Brain microvascular endothelial cell (primary cell): ENCODE data around the gene ADRA1B.
A peak's percentile ranks its signal among the peaks of the same experiment; 100 is the strongest.

Experiments
- DNase-seq: peaks from one replicate; pipeline ENCODE4 v3.0.0-alpha.2; 2020
- H3K27ac ChIP-seq: fragments of 250-450 bp; sonication (Bioruptor Pico); 2 replicates; pipeline ENCODE4 v1.5.1; 2020; ENCODE audit warnings: mild to moderate bottlenecking, moderate library complexity
- H3K27me3 ChIP-seq: fragments of 250-450 bp; sonication (Bioruptor Pico); replicated peaks from 2 replicates; pipeline ENCODE4 v1.5.1; 2020; ENCODE audit warnings: mild to moderate bottlenecking
- H3K36me3 ChIP-seq: fragments of 250-450 bp; sonication (Bioruptor Pico); replicated peaks from 2 replicates; pipeline ENCODE4 v1.5.1; 2020; ENCODE audit warnings: mild to moderate bottlenecking
- H3K4me3 ChIP-seq: 2 replicates; pipeline ENCODE4 v1.5.1; 2011; ENCODE audit warnings: low read depth, mild to moderate bottlenecking, control low read depth, low read length, moderate library complexity
- in situ Hi-C: cut with HindIII; loops from 2 replicates; pipeline ENCODE4 v1.10.0; 2017; ENCODE audit warnings: low sequenced_read_pairs, low pct_ligation_motif_present
- TF ChIP-seq, protein P1 (sequence below): IDR thresholded peaks from 2 replicates; pipeline ENCODE4 v1.5.1; 2011; ENCODE audit warnings: low read depth, mild to moderate bottlenecking, moderate library complexity, low read length, control low read depth, inconsistent platforms; ENCODE audit errors: missing control alignments

The ADRA1B gene

GRCh38 chr5:160018945-160019625 lies 102.8 kb downstream of the ADRA1B start:
- no peak overlapping the region for H3K4me3 ChIP-seq
- no peak for DNase-seq
- H3K27ac ChIP-seq, result no peak overlapping the region
- peaks cover 4% of the 10 kb centered on the region for H3K36me3 ChIP-seq
- in situ Hi-C loops, result no loop called here
- TF ChIP-seq, protein P1, sequence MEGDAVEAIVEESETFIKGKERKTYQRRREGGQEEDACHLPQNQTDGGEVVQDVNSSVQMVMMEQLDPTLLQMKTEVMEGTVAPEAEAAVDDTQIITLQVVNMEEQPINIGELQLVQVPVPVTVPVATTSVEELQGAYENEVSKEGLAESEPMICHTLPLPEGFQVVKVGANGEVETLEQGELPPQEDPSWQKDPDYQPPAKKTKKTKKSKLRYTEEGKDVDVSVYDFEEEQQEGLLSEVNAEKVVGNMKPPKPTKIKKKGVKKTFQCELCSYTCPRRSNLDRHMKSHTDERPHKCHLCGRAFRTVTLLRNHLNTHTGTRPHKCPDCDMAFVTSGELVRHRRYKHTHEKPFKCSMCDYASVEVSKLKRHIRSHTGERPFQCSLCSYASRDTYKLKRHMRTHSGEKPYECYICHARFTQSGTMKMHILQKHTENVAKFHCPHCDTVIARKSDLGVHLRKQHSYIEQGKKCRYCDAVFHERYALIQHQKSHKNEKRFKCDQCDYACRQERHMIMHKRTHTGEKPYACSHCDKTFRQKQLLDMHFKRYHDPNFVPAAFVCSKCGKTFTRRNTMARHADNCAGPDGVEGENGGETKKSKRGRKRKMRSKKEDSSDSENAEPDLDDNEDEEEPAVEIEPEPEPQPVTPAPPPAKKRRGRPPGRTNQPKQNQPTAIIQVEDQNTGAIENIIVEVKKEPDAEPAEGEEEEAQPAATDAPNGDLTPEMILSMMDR, result no peak
- no peaks in the 10 kb centered on the region for H3K27me3 ChIP-seq

- no peak for DNase-seq
- TF ChIP-seq, protein P1, result no peak
- in situ Hi-C loops, result no loop called here
- Histone ChIP-seq H3K27ac (no peak overlapping the region), H3K36me3 (peaks cover 4% of the 10 kb centered on the region), H3K4me3 (no peak overlapping the region), H3K27me3 (no peaks in the 10 kb centered on the region)
These were observed 104.0 kb downstream of the ADRA1B start for GRCh38 chr5:160020266-160020770.

DNA sequence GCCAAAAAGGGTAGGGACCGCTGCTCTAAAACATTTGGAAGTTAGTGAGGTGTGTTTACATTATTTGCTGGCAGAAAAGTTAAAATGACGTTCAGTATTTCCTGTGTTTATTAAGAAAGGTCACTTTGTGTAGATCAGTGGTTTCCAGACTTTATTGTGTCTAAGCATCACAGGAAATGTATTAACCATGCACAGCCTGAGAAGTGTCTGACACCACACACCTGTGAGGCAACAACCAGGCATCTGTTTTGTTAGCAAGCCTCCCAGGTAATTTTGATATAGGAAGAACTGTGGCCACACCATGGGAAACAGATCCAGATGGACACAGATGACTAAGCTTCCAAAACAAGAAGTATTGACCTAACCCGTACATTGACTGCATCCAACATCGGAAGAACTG lies 104.7 kb downstream of the ADRA1B start:
- DNase-seq, result no peak
- Histone ChIP-seq H3K27me3 (no peaks in the 10 kb centered on the region), H3K4me3 (no peak overlapping the region), H3K27ac (peak overlapping the region; percentile 15), H3K36me3 (peaks cover 2% of the 10 kb centered on the region)
- in situ Hi-C loops, result no loop called here
- TF ChIP-seq, protein P1, result no peak

GRCh38 chr5:160021831-160022446 lies 105.7 kb downstream of the ADRA1B start:
- TF ChIP-seq, protein P1, result peak; percentile 76
- Histone ChIP-seq H3K4me3 (no peak overlapping the region), H3K27ac (no peak overlapping the region), H3K27me3 (no peaks in the 10 kb centered on the region), H3K36me3 (peaks cover 2% of the 10 kb centered on the region)
- in situ Hi-C loops, result no loop called here
- DNase-seq, result peak; percentile 71
